Measurements from ENCODE around the gene KRTAP10-2.

- no peak for TF ChIP-seq CTCF (IDR thresholded peaks at IDR 0.05)
- no peak for TF ChIP-seq POLR2A (IDR thresholded peaks at IDR 0.05)
These were observed 20.9 kb downstream of the KRTAP10-2 start for GRCh38 chr21:44530221-44530902.
